ENCODE data around the gene TAF13. TPM values are rescaled to one million over a fixed set of nuclear protein-coding genes. Genes with fewer than 3 reads are reported as not detected.

The TAF13 gene
- total RNA-seq, result 10 to 100 TPM; 25.2 to 26.5 TPM

- peak within 1 kb of the TSS; percentile 84 for H3K27ac Mint-ChIP-seq
- H3K4me3 Mint-ChIP-seq, result peak within 1 kb of the TSS; percentile 95
- CTCF ChIA-PET, result interaction anchor here (0.6 to 2.7 kb wide), 7 partner anchors 8 to 245 kb away, joined by 3 to 23 read pairs (median 4); partner anchors contain the start of genes ELAPOR1 and TMEM167B
- no peaks in the 10 kb centered on the region for H3K9me3 Mint-ChIP-seq
- POLR2A ChIA-PET, result interaction anchor here (0.6 to 2.1 kb wide), 12 partner anchors 10 to 473 kb away, joined by 3 to 24 read pairs (median 4); partner anchors contain the start of genes GPSM2, PRPF38B, TMEM167B and WDR47
- peaks cover 13% of the 10 kb centered on the region for H3K36me3 Mint-ChIP-seq (ENCODE audit: low read depth)
- no peaks in the 10 kb centered on the region for H3K27me3 Mint-ChIP-seq
- H3K4me1 Mint-ChIP-seq, result peaks cover 27% of the 10 kb centered on the region
- peak; percentile 92 for DNase-seq
Measured at GRCh38 chr1:109075531-109076490, at the start of gene TAF13. Gene TAF13, minus strand, starts transcription at chr1:109076003. Its CDS starts 56 bp downstream, at chr1:109075947.

- no peaks in the 10 kb centered on the region for H3K36me3 Mint-ChIP-seq (ENCODE audit: low read depth)
- DNase-seq, result no peak
- CTCF ChIA-PET, result interaction anchor here (2.4 kb wide), 1 partner anchor 8 kb away, joined by 7 read pairs; a partner anchor contains a TSS
- H3K27me3 Mint-ChIP-seq, result peaks cover 4% of the 10 kb centered on the region
- H3K9me3 Mint-ChIP-seq, result no peaks in the 10 kb centered on the region
- H3K27ac Mint-ChIP-seq, result no peak overlapping the region
- no peak overlapping the region for H3K4me3 Mint-ChIP-seq
- POLR2A ChIA-PET, result no interaction called here
- H3K4me1 Mint-ChIP-seq, result peaks cover 6% of the 10 kb centered on the region
Measured at GRCh38 chr1:109120356-109120755, 44.6 kb upstream of the TAF13 start.

GRCh38 chr1:109118089-109118488 lies 42.3 kb upstream of the TAF13 start:
- H3K4me3 Mint-ChIP-seq, result no peak overlapping the region
- ChIA-PET CTCF (no interaction called here), POLR2A (no interaction called here)
- H3K27ac Mint-ChIP-seq, result no peak overlapping the region
- no peaks in the 10 kb centered on the region for H3K9me3 Mint-ChIP-seq
- no peak for DNase-seq
- no peaks in the 10 kb centered on the region for H3K36me3 Mint-ChIP-seq (ENCODE audit: low read depth)
- H3K27me3 Mint-ChIP-seq, result peaks cover 14% of the 10 kb centered on the region
- H3K4me1 Mint-ChIP-seq, result peaks cover 24% of the 10 kb centered on the region

GRCh38 chr1:109116286-109116685 lies 40.5 kb upstream of the TAF13 start:
- no peak overlapping the region for H3K4me3 Mint-ChIP-seq
- no peaks in the 10 kb centered on the region for H3K9me3 Mint-ChIP-seq
- DNase-seq, result no peak
- H3K27me3 Mint-ChIP-seq, result peaks cover 25% of the 10 kb centered on the region
- POLR2A ChIA-PET, result interaction anchor here (7.8 kb wide), 1 partner anchor 16 kb away, joined by 92 read pairs; no protein-coding TSS in a partner anchor
- peaks cover 37% of the 10 kb centered on the region for H3K4me1 Mint-ChIP-seq
- H3K36me3 Mint-ChIP-seq (ENCODE audit: low read depth), result no peaks in the 10 kb centered on the region
- H3K27ac Mint-ChIP-seq, result no peak overlapping the region
- CTCF ChIA-PET, result no interaction called here

GRCh38 chr1:109115685-109116084 lies 39.9 kb upstream of the TAF13 start:
- H3K9me3 Mint-ChIP-seq, result no peaks in the 10 kb centered on the region
- H3K27me3 Mint-ChIP-seq, result peaks cover 28% of the 10 kb centered on the region
- H3K4me1 Mint-ChIP-seq, result peaks cover 37% of the 10 kb centered on the region
- DNase-seq, result no peak
- no peak overlapping the region for H3K4me3 Mint-ChIP-seq
- H3K36me3 Mint-ChIP-seq (ENCODE audit: low read depth), result no peaks in the 10 kb centered on the region
- ChIA-PET CTCF (no interaction called here), POLR2A (interaction anchor here (7.8 kb wide), 1 partner anchor 15 kb away, joined by 92 read pairs; no protein-coding TSS in a partner anchor)
- H3K27ac Mint-ChIP-seq, result no peak overlapping the region

- ChIA-PET CTCF (interaction anchor here (1.1 to 2.4 kb wide), 6 partner anchors 9 to 422 kb away, joined by 3 to 10 read pairs (median 6); partner anchors contain the start of genes PRPF38B and TAF13), POLR2A (interaction anchor here (0.7 to 7.8 kb wide), 4 partner anchors 14 to 136 kb away, joined by 3 to 92 read pairs (median 4); partner anchors contain the start of gene SARS1)
- Mint-ChIP-seq H3K4me3 (peak overlapping the region; percentile 78), H3K9me3 (no peaks in the 10 kb centered on the region), H3K4me1 (peaks cover 37% of the 10 kb centered on the region), H3K27me3 (peaks cover 38% of the 10 kb centered on the region), H3K27ac (no peak overlapping the region), H3K36me3 (ENCODE audit: low read depth) (no peaks in the 10 kb centered on the region)
- DNase-seq, result no peak
Measured at GRCh38 chr1:109114342-109114674, 38.5 kb upstream of the TAF13 start.

GRCh38 chr1:109113590-109114341 lies 38.0 kb upstream of the TAF13 start, which contains the start of gene ELAPOR1:
Gene ELAPOR1, plus strand, starts transcription at chr1:109114115. Its CDS starts 69 bp downstream, at chr1:109114184.
- Mint-ChIP-seq H3K27ac (peak within 1 kb of the TSS; percentile 55), H3K4me1 (peaks cover 37% of the 10 kb centered on the region), H3K36me3 (ENCODE audit: low read depth) (no peaks in the 10 kb centered on the region), H3K4me3 (peak within 1 kb of the TSS; percentile 78), H3K9me3 (no peaks in the 10 kb centered on the region), H3K27me3 (peaks cover 38% of the 10 kb centered on the region)
- ChIA-PET CTCF (interaction anchor here (0.9 to 2.7 kb wide), 20 partner anchors 8 to 422 kb away, joined by 3 to 14 read pairs (median 6); partner anchors contain the start of genes PRPF38B, TAF13 and TMEM167B), POLR2A (interaction anchor here (0.9 to 7.8 kb wide), 7 partner anchors 13 to 422 kb away, joined by 3 to 92 read pairs (median 4); partner anchors contain the start of genes PRPF38B, SARS1 and TMEM167B)
- DNase-seq, result peak; percentile 88

- CTCF ChIA-PET, result interaction anchor here (0.6 to 4.1 kb wide), 33 partner anchors 9 to 421 kb away, joined by 3 to 58 read pairs (median 5); partner anchors contain the start of genes CLCC1, PRPF38B, SARS1 and TMEM167B
- Mint-ChIP-seq H3K9me3 (no peaks in the 10 kb centered on the region), H3K27me3 (peaks cover 42% of the 10 kb centered on the region), H3K4me3 (peak overlapping the region; percentile 74), H3K4me1 (peaks cover 37% of the 10 kb centered on the region), H3K36me3 (ENCODE audit: low read depth) (no peaks in the 10 kb centered on the region), H3K27ac (peak overlapping the region; percentile 55)
- POLR2A ChIA-PET, result interaction anchor here (1.0 to 7.8 kb wide), 7 partner anchors 12 to 452 kb away, joined by 3 to 92 read pairs (median 3); partner anchors contain the start of genes HENMT1, PRPF38B, TMEM167B and WDR47
- peak; percentile 89 for DNase-seq
Measured at GRCh38 chr1:109112652-109113285, 37.0 kb upstream of the TAF13 start.

GRCh38 chr1:109112056-109112651 lies 36.4 kb upstream of the TAF13 start:
- H3K4me3 Mint-ChIP-seq, result peak overlapping the region; percentile 74
- peaks cover 42% of the 10 kb centered on the region for H3K27me3 Mint-ChIP-seq
- no peak for DNase-seq
- POLR2A ChIA-PET, result interaction anchor here (1.0 to 7.8 kb wide), 6 partner anchors 12 to 451 kb away, joined by 3 to 92 read pairs (median 4); partner anchors contain the start of genes HENMT1, PRPF38B, TMEM167B and WDR47
- no peak overlapping the region for H3K27ac Mint-ChIP-seq
- no peaks in the 10 kb centered on the region for H3K9me3 Mint-ChIP-seq
- H3K36me3 Mint-ChIP-seq (ENCODE audit: low read depth), result no peaks in the 10 kb centered on the region
- H3K4me1 Mint-ChIP-seq, result peaks cover 37% of the 10 kb centered on the region
- CTCF ChIA-PET, result interaction anchor here (1.0 to 4.1 kb wide), 26 partner anchors 9 to 420 kb away, joined by 3 to 58 read pairs (median 4); partner anchors contain the start of genes SARS1 and TMEM167B

- Mint-ChIP-seq H3K27me3 (peaks cover 42% of the 10 kb centered on the region), H3K36me3 (ENCODE audit: low read depth) (no peaks in the 10 kb centered on the region), H3K27ac (no peak overlapping the region), H3K4me3 (no peak overlapping the region), H3K9me3 (no peaks in the 10 kb centered on the region), H3K4me1 (peaks cover 37% of the 10 kb centered on the region)
- POLR2A ChIA-PET, result interaction anchor here (1.1 to 7.8 kb wide), 3 partner anchors 11 to 69 kb away, joined by 3 to 92 read pairs (median 13); partner anchors contain the start of genes TMEM167B and WDR47
- CTCF ChIA-PET, result interaction anchor here (0.8 to 4.1 kb wide), 18 partner anchors 8 to 421 kb away, joined by 3 to 58 read pairs (median 6); partner anchors contain the start of genes SARS1 and TMEM167B
- DNase-seq, result no peak
Measured at GRCh38 chr1:109111386-109112055, 35.7 kb upstream of the TAF13 start.

GRCh38 chr1:109109906-109110305 lies 34.1 kb upstream of the TAF13 start:
- H3K27ac Mint-ChIP-seq, result no peak overlapping the region
- DNase-seq, result no peak
- H3K27me3 Mint-ChIP-seq, result peaks cover 36% of the 10 kb centered on the region
- H3K36me3 Mint-ChIP-seq (ENCODE audit: low read depth), result no peaks in the 10 kb centered on the region
- CTCF ChIA-PET, result interaction anchor here (1.2 to 4.1 kb wide), 4 partner anchors 10 to 107 kb away, joined by 3 to 58 read pairs (median 6); no protein-coding TSS in a partner anchor
- POLR2A ChIA-PET, result interaction anchor here (1.4 to 7.8 kb wide), 3 partner anchors 9 to 104 kb away, joined by 3 to 92 read pairs (median 13); partner anchors contain the start of genes SARS1 and TMEM167B
- no peaks in the 10 kb centered on the region for H3K9me3 Mint-ChIP-seq
- H3K4me3 Mint-ChIP-seq, result no peak overlapping the region
- H3K4me1 Mint-ChIP-seq, result peaks cover 29% of the 10 kb centered on the region

All from activated CD4-positive, alpha-beta memory T cell treated with anti-CD3 and anti-CD28 coated beads, Interleukin-2, amount 10 ng/mL, durations not matched to agents 7 days and 5 days (primary cell).